ENCODE results near the gene SIGMAR1. TPM values are rescaled to one million over a fixed set of nuclear protein-coding genes. Genes with fewer than 3 reads are reported as not detected.

SIGMAR1 gene
- total RNA-seq, 6 experiments from 2014 or later = 126 to 148 (median 138) TPM

DNA sequence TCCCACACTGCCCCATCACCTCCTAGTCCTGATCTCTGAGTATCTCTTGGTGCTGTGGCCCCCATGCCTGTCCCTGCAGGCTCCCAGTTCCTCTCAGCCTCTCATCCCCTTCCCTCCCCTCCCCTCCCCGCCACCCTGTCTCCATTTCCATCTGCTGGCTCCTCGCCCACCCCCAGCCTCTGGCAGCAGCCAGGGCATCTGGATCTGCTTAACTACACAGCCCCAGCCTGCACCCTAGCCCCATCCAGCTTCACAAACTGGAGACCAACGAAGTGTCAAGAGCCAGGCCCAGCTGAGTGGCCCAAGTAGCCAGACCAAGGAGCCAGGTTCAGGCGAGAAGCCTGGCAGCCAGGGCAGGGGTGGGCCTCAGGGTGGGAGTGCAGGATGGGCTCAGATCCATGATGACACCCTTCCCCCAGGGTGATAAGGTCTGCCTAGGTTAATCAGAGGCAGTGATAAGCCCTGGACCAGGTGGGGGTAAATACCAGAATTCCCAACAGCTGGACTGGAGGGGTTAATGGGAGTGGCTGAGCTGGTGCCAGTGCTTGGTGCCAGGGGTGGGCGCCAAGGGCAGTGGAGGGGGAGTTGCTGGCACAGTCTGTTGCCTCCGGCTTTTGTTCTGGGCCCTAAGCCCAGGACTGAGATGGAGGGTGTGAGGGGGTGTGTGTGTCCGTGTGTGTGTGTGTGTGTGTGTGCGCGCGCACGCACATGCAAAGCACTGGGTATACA lies 16.9 kb upstream of the SIGMAR1 start:
- Mint-ChIP-seq H3K4me3 (peak overlapping the region; percentile 11), H3K27me3 (ENCODE audit: insufficient read depth) (no peaks in the 10 kb centered on the region), H3K4me1 (ENCODE audit: low read depth) (peaks cover 41% of the 10 kb centered on the region), H3K36me3 (ENCODE audit: low read depth) (peaks cover 6% of the 10 kb centered on the region; the same call in 1 of the 2 replicates), H3K27ac (peak overlapping the region; percentile 76), H3K9me3 (no peaks in the 10 kb centered on the region)
- TF ChIP-seq, protein P1, sequence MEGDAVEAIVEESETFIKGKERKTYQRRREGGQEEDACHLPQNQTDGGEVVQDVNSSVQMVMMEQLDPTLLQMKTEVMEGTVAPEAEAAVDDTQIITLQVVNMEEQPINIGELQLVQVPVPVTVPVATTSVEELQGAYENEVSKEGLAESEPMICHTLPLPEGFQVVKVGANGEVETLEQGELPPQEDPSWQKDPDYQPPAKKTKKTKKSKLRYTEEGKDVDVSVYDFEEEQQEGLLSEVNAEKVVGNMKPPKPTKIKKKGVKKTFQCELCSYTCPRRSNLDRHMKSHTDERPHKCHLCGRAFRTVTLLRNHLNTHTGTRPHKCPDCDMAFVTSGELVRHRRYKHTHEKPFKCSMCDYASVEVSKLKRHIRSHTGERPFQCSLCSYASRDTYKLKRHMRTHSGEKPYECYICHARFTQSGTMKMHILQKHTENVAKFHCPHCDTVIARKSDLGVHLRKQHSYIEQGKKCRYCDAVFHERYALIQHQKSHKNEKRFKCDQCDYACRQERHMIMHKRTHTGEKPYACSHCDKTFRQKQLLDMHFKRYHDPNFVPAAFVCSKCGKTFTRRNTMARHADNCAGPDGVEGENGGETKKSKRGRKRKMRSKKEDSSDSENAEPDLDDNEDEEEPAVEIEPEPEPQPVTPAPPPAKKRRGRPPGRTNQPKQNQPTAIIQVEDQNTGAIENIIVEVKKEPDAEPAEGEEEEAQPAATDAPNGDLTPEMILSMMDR (IDR thresholded peaks at IDR 0.05) = no peak
- peak; percentile 31 for DNase-seq

DNA sequence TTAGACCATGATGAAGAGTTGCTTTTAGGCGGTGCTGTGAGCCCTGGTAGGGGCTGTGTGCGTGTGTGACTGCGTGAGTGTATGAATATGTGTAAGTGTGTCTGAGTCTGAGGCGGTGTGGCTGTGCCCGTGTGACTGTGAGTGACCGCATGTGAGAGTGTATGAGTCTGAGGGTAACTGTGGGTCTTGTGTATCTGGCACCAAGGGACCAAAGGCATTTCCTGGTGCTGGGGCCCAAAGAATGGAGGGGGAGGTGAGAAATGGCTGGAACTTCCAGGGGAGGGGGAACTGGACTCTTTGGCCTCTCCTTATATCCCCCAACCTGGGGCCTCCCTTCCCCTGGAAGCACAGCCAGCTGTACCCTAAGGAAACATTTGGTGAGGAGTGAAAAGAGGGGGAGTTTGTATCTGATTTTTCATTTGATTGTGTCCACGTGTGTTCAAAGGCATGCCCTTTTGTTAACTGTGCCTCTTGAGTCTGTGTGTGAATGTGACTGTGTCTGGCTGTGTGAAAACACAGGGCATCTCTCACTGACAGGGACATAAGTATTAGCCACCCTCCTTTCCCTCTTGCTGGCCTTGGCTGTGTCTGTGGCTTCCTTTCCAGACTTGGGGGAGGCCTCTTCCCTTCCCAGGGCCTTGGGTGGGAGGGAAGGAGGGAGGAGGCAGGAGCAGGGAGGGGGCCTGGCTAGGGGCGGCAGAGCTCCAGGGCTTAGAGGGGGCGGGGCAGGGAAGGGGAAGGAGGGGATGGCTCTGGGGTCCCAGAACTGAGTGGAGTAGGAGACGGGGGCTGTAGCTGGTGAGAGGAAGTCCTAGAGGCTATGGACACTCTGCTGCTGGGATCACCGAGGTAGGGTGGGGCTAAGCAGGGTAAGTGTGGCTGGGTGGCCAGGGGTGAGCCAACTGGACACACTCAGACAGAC lies 15.8 kb upstream of the SIGMAR1 start:
- H3K9me3 Mint-ChIP-seq = no peaks in the 10 kb centered on the region
- TF ChIP-seq, protein P1 (IDR thresholded peaks at IDR 0.05) = no peak

DNA sequence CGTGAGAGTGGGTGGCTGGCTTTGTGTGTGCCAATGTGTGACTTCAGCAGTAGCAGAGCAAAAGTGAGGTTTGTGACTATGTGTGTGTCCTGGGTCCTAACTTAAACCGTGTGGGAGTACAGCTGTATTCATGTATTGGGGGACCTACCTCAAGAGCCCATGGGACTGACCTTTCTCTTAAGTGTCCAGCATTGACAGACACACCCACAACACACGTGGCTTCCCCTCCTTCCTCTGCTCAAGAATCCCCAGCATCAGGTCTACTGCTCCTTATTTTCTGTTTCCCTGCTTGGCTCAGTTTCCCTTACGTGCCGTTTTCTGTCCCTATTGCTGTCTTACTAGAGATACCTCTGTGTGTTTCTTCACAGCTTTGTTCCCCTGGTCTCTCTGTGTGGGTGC lies 15.0 kb upstream of the SIGMAR1 start:
- H3K27me3 Mint-ChIP-seq (ENCODE audit: insufficient read depth) = no peaks in the 10 kb centered on the region; the same call in 1 of the 2 replicates
- H3K4me3 Mint-ChIP-seq = peak overlapping the region; percentile 92
- peaks cover 18% of the 10 kb centered on the region; the same call in 1 of the 2 replicates for H3K36me3 Mint-ChIP-seq (ENCODE audit: low read depth)
- H3K27ac Mint-ChIP-seq = peak overlapping the region; percentile 76
- no peaks in the 10 kb centered on the region for H3K9me3 Mint-ChIP-seq
- DNase-seq = no peak
- peaks cover 52% of the 10 kb centered on the region for H3K4me1 Mint-ChIP-seq (ENCODE audit: low read depth)
- TF ChIP-seq, protein P1 (IDR thresholded peaks at IDR 0.05) = no peak

More for the DNA sequence above, 15.8 kb upstream of the SIGMAR1 start:
- peak overlapping the region; percentile 92 for H3K4me3 Mint-ChIP-seq
- peaks cover 14% of the 10 kb centered on the region; the same call in 1 of the 2 replicates for H3K36me3 Mint-ChIP-seq (ENCODE audit: low read depth)
- H3K27ac Mint-ChIP-seq = peak overlapping the region; percentile 76
- no peaks in the 10 kb centered on the region; the same call in 1 of the 2 replicates for H3K27me3 Mint-ChIP-seq (ENCODE audit: insufficient read depth)
- DNase-seq = peak; percentile 43
- peaks cover 44% of the 10 kb centered on the region for H3K4me1 Mint-ChIP-seq (ENCODE audit: low read depth)

DNA sequence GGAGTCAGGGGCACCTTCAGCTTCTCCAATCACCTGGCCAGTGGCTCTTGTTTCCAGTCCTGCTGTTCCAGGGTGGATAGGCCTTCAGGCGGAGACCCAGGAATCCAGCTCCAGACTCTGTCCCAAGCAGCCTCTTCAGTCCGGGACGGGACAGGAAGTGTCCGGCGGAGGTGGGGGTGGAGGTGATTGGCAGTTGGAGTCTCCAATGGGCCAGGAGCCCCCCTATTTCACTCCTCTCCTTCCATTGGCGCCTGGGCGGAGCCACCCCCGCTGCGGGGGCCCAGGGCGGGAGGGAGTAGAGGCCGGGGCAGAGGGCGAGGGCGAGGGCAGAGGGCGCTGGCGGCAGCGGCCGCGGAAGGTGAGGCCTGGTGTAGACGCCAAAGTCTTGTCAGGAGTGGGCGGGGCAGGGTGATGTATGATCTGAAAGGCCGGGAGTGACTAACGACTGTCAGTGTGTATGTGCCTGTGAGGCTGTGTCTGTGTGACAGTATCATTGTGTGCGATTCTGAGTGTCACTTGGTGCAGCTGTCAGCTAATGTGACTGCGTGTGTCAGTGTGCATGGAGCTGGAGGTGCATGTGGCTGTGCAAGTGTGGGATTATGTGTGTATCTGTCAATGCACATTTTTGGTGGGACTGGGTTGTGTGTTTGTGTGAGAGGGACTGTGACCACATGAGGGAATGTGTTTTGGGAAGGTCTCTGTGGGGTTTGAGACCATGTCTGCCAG lies 14.5 kb upstream of the SIGMAR1 start, which contains the start of gene IL11RA:
TSS of gene IL11RA (plus strand) at position 310 of the 726 bp plus-strand sequence. CDS start 3,033 bp downstream, outside the sequence.
- Mint-ChIP-seq H3K27ac (peak within 1 kb of the TSS; percentile 76), H3K4me1 (ENCODE audit: low read depth) (peaks cover 58% of the 10 kb centered on the region), H3K9me3 (no peaks in the 10 kb centered on the region), H3K4me3 (peak within 1 kb of the TSS; percentile 92), H3K36me3 (ENCODE audit: low read depth) (peaks cover 18% of the 10 kb centered on the region; the same call in 1 of the 2 replicates), H3K27me3 (ENCODE audit: insufficient read depth) (no peaks in the 10 kb centered on the region; the same call in 1 of the 2 replicates)
- peak; percentile 80 for DNase-seq
- TF ChIP-seq, protein P1 (IDR thresholded peaks at IDR 0.05) = peak; percentile 17; the same call in 1 of the 2 replicates

DNA sequence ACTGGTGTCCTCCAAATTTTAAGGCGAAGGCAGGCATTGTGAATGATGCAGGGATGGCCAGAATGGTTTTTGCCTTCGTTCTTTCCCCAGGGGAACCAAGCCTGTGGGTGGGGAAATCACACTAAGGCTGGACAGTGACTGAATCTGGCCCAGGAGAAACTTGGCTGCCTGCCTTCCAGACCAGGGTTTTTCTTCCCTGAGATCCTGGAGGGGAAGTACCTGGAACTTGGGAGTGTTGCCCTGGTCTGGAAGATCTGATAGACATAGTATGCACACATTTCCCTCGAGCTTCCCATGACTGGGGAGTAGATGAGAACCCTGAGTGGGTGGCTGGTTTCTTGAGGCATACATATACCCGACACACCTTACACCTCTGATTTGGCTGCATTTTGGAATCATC lies 13.7 kb upstream of the SIGMAR1 start:
- DNase-seq = peak; percentile 23
- peaks cover 60% of the 10 kb centered on the region for H3K4me1 Mint-ChIP-seq (ENCODE audit: low read depth)
- H3K27me3 Mint-ChIP-seq (ENCODE audit: insufficient read depth) = no peaks in the 10 kb centered on the region; the same call in 1 of the 2 replicates
- TF ChIP-seq, protein P1 (IDR thresholded peaks at IDR 0.05) = no peak
- peak overlapping the region; percentile 76 for H3K27ac Mint-ChIP-seq
- peaks cover 18% of the 10 kb centered on the region; the same call in 1 of the 2 replicates for H3K36me3 Mint-ChIP-seq (ENCODE audit: low read depth)
- peak overlapping the region; percentile 92 for H3K4me3 Mint-ChIP-seq
- no peaks in the 10 kb centered on the region for H3K9me3 Mint-ChIP-seq

All from HFFc6 (cell line).